Right renal pelvis (tissue), 4 donors: ENCODE data around the gene NEU4. TPM values are rescaled to one million over a fixed set of nuclear protein-coding genes. Genes with fewer than 3 reads are reported as not detected.

ENCODE experiments used
- DNase-seq, 4 donors: peaks; one replicate each; pipeline ENCODE4 v3.0.0-alpha.2; 2013; ENCODE audit warnings: low read depth in 4 of 4, low spot score in 3 of 4, missing footprints in 1 of 4
- polyA plus RNA-seq, 4 donors: library from polyadenylated mRNA; unstranded; fragments of 120-200 nt; gene quantifications; one replicate each; pipeline ENCODE4 v1.2.1, GENCODE V29; 2013; ENCODE audit not compliant: insufficient read length in 4 of 4

The NEU4 gene
- polyA plus RNA-seq, 4 donors: 1.1 to 1.8 (median 1.6) TPM

DNA sequence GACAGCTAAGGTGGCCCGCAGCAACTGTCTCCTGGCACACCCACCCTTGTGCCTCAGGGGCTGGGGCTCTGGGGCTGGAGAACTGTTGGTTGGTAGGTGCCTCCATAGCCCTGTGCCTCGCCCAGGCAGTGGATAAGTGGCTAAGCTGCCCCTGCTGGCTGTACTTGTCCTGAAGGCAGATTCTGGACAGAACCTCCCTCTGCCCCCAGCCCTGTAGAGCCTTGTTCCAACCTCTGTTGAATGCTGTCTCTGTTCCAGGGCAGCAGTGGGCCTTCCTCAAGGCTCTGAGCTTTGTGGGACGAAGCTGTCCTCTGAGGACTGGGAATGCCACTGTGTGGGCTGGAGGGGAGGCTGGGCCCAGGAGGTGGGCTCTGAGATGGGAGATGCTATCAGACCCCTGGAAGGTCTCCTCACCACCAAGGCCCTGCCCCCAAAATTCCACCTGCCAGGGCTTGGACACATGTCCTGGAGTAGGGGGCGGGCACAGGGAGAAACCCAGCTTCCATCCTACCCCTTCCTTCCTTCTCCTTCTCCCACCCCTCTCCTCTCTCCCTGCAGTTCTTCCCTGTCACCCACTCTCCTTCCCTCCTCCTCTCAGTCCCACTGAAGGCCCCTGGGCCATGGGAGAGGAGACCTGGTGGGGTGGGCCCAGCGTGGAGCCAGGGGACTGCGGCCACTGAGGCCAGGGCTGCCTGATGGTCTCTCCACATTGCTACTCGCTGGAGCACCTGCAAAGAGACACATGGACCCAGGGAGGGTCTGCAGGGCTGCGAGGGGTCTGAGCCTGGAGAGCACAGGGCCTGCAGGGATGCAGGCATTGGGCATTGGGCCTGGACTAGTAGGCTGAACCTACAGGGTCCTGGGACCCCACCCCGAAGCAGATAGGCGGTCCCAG, 51.4 kb downstream of the NEU4 start:
- DNase-seq: no peak

DNA sequence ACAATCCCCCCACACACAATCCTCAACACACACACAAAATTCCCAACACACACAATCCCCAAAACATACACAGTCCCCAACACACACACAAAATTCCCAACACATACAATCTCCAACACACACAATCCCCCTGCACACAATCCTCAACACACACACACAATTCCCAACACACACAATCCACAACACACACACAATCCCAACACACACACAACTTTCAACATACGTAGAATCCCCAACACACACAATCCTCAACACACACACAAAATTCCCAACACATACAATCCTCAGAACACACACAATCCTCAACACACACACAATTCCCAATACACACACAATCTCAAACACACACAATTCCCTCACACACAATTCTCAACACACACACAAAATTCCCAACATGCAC, 52.3 kb downstream of the NEU4 start:
- no peak for DNase-seq

DNA sequence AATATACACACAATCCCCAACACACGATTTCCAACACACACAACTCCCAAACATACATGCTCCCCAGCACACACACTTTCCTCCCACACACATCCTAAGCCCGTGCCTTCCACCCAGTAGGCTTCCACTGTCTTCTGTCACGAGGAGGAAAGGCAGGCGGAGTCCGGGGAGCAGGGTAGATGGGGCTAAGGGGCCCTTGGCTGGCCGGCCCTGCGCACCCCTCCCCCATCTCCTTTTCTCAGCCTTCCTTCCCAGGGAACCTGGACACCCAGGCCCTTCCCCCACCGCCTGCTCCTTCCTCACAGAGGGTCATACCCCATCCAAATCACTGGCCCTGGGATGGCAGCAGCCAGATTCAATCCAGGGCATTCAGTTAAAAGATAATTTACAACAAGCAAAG, 53.1 kb downstream of the NEU4 start:
- DNase-seq: no peak

DNA sequence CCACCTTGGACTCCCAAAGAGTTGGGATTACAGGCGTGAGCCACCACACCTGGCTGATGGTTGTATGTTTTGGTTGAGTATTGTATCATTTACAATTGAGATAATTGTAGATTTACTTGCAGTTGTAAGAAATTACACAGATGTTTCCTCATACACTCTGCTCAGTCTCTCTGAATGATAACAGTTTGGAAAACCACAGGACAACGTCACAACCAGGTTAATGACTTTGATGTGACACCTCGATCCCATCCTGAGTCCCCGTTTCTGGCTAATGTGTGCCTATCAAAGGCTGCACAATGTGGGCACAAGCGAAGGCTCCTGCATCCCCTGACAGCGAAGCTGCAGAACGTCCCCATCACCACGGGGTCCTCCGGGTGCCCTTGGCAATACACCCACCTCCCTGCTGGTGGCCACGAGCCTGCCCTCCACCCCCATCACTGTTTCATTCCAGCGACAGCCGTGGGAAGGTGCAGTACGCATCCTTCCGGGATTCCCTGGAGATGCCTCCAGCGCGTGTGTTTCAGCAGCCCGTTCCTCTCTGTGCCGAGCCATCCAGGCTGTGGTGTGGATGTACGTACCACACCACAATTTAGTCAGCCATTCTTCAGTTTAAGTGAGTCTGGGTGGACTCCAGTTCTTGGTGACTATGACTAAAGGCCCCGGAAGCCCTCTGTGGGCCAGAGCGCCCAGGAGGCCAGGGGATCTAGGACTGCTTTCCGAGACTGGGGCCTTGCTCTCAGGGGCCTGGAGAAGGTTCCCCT, 54.0 kb downstream of the NEU4 start:
- DNase-seq: no peak

DNA sequence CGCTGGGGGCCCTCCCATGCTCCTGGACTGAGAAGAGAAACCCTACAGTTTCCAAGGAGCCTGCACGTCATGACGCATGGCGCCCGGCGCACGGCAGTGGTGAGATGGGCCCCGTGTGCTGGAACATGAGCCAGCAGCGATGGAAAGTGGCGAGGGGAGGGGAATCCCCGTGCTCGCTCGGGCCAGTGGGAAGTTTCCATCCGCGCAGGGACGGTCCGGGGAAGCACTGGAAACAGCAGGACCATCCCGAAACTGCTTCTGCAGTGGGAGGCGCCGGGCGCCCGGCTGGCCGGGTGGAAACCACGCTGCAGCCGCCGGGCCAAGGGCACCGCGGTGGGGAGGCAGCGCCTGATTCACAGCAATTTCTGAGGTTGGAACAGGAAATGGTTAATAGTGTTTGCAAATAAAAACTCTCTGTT, 54.6 kb downstream of the NEU4 start:
- DNase-seq: no peak

DNA sequence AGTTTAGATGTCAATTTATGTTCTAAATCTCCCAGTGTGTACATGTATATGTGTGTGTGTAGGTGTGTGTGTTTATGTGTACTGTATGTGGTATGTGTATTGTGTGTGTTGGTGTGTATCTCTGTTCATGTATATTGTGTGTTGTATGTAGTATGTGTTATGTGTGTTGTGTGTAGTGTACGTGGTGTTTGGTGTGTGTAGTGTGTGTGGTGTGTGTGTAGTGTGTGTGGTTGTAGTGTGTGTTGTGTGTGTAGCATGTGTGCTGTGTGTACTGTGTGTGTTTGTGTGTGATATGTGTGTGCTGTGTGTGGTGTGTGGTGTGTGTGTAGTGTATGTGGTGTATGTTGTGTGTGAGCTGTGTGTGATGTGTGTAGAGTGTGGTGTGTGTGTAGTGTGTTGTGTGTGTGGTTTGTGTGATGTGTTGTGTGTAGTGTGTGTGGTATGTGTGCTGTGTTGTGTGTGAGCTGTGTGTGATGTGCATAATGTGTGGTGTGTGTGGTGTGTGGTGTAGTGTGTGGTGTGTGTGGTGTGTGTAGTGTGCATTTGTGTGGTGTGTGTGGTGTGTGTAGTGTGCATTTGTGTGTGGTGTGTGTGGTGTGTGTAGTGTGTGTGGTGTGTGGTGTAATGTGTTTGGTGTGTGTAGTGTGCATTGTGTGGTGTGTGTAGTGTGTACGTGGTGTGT, 55.3 kb downstream of the NEU4 start:
- DNase-seq: no peak

DNA sequence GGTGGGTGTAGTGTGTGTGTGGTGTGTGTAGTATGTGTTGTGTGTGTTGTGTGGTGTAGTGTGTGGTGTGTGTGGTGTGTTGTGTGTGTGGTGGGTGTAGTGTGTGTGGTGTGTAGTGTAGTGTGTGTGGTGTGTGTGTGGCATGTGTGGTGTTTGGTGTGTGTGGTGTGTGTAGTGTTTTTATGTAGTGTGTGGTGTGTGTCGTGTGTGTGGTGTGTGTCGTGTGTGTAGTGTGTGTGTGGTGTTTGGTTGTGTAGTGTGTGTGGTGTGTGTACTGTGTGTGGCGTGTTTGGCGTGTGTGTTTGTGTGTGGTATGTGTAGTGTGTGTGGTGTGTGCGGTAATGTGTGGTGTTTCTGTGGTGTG, 55.8 kb downstream of the NEU4 start:
- no peak for DNase-seq

DNA sequence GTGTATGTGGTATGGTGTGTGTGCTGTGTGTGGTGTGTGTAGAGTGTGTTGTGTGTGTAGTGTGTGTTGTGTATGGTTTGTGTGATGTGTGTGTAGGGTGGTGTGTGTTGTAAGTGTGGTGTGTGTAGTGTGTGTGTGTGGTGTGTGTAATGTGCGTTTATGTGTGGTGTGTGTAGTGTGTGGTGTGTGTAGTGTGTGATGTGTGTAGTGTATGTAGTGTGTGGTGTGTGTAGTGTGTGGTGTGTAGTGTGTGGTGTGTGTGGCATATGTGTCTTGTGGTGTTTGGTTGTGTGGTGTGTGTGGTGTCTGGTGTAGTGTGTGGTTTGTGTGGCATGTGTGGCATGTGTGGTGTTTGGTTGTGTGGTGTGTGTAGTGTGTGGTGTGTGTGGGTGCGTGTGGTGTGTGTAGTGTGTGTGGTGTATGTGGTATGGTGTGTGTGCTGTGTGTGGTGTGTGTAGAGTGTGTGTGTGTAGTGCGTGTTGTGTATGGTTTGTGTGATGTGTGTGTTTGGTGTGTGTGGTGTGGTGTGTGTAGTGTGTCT, 56.5 kb downstream of the NEU4 start:
- no peak for DNase-seq

DNA sequence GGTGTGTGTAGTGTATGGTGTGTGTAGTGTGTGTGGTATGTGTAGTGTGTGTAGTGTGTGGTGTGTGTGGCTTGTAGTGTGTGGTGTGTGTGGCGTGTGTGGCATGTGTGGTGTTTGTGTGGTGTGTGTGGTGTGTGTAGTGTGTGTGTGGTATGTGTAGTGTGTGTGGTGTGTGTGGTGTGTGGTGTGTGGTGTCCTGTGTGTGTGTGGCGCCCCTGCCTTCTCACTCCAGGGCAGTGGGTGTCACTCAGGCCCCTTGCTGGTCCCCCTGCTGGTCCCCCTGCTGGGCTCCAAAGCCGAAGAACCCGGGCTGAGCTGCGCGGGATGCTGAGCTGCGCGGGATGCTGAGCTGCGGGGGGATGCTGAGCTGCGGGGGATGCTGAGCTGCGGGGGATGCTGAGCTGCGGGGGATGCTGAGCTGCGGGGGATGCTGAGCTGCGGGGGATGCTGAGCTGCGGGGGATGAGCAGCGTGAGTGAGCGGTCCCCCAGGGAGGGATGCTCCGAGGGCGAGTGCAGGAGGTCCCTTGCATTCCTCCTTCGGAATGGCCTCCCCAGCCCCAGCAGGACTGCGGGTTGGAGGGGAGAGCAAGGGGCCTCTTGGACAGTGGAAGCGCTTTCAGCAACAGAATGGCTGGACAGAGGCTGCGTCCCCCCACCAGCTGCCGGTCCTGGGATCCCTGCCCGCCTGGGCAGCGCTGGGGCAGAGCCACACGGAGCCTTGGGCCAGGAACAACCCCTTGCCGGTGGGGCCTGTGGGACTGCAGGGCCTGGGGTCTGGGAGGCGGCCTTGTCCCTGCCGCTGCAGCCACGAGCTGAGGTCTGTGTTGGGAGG, 57.2 kb downstream of the NEU4 start:
- DNase-seq: no peak

Other genes starting within 250 kb of the NEU4 start
- 10 to 100 TPM; 54.3 to 71.4 (median 59.2) TPM for gene THAP4, start 172.0 kb upstream of the NEU4 start, polyA plus RNA-seq
- gene ATG4B, start 171.5 kb upstream of the NEU4 start, polyA plus RNA-seq: 10 to 100 TPM; 68.3 to 87.6 (median 76.0) TPM
- gene DTYMK, start 122.4 kb upstream of the NEU4 start, polyA plus RNA-seq: 10 to 100 TPM; 33.6 to 45.9 (median 35.6) TPM
- gene ING5, start 107.2 kb upstream of the NEU4 start, polyA plus RNA-seq: 10 to 100 TPM; 35.4 to 43.6 (median 42.3) TPM
- gene D2HGDH, start 74.6 kb upstream of the NEU4 start, polyA plus RNA-seq: 10 to 100 TPM; 31.8 to 48.5 (median 38.0) TPM
- under 1 TPM; 0.18 to 0.92 (median 0.43) TPM for gene GAL3ST2, start 32.4 kb upstream of the NEU4 start, polyA plus RNA-seq
- under 1 TPM; 0.11 to 0.40 (median 0.18) TPM for gene PDCD1, start 49.7 kb downstream of the NEU4 start, polyA plus RNA-seq
- gene RTP5, start 60.5 kb downstream of the NEU4 start, polyA plus RNA-seq: not detected